DMS153 treated with DMSO at 0.1 percent for 48 hours (cell line): Measurements from ENCODE around the gene PYM1.

Experiments used
- DNase-seq: peaks from one replicate; lab custom pipeline; 2025; ENCODE audit not compliant: unreplicated experiment; lab: John Stamatoyannopoulos, UW

The PYM1 gene

DNA sequence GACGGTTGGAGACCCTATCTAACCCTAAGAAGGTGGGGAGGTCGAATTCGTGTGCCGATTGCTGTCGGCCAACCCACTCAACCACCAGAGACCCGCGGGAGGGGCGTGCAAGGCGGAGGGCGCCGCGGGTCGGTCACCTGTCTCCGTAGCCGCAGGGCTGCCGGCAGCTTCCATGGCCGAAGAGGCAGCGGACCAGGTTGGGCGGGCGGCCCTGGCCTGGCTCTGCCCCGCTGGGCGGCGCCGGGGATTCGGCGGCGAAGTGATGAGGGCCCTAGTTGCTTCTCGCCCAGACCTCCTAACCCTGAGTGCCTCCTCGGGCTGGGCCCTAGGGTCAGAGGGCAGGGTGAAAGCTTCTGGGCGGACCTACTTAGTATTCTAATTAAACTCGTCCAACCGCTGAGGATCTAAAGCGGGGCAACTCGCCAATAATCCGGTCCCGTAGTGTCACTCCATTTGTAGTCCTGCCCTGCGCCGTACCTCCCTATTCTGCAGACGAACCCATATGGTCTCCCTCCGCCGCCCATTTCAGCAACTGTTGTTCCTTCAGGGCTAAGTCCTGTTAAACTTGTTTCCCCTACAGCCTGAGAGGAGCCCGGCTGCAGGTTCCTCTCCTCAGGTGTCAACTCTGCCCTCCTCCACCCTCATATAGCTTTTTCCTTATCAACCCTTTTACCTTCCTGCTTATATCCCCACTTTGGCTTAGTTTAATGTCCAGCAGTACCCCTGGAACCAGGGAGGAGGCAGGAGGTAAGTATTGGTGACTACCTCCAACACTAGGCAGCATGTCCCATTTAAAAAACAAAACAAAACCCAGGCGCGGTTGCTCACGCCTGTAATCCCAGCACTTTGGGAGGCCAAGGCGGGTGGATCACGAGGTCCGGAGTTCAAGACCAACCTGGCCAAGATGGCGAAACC is at the start of gene PYM1:
TSS of gene PYM1 (minus strand) at position 307 of the 915 bp plus-strand sequence. CDS start at position 174, 133 bp downstream.
- DNase-seq, result peak; percentile 42

- peak; percentile 6 for DNase-seq
These were observed 46.6 kb upstream of the PYM1 start for GRCh38 chr12:55974308-55974730.

- DNase-seq, result peak; percentile 99
These were observed 46.1 kb upstream of the PYM1 start, which contains the start of gene RAB5B for GRCh38 chr12:55973599-55974307. TSS of gene RAB5B (plus strand) at chr12:55974078. CDS start at chr12:55986961, 12,883 bp downstream.

- no peak for DNase-seq
These were observed 45.4 kb upstream of the PYM1 start for GRCh38 chr12:55972911-55973598.

GRCh38 chr12:55972456-55972855 is 44.8 kb upstream of the PYM1 start:
- DNase-seq, result no peak

DNA sequence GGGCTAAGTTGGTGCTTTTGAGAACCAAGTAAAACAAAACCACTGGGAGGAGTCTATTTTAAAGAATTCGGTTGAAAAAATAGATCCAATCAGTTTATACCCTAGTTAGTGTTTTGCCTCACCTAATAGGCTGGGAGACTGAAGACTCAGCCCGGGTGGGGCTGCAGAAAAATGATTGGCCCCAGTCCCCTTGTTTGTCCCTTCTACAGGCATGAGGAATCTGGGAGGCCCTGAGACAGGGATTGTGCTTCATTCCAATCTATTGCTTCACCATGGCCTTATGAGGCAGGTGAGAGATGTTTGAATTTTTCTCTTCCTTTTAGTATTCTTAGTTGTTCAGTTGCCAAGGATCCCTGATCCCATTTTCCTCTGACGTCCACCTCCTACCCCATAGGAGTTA is 44.3 kb upstream of the PYM1 start:
- DNase-seq, result no peak

- no peak for DNase-seq
These were observed 43.1 kb upstream of the PYM1 start for GRCh38 chr12:55970775-55971174.

DNA sequence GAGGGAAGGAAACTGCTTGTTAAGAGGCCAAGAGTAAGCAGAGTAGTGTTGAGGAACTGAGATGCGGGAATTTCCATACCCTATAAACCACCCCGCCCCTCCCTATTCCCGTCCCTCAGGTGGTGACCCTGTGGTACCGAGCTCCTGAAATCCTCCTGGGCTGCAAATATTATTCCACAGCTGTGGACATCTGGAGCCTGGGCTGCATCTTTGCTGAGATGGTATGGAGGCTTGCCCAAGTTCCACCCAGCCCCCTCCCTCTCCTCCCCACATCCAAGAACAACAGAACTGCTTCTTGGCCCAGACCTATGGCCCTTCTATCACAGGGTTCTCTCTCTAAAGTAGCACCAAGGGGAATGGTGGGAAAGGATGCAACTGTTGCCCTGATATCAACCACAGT is 41.7 kb upstream of the PYM1 start:
- DNase-seq, result no peak

DNA sequence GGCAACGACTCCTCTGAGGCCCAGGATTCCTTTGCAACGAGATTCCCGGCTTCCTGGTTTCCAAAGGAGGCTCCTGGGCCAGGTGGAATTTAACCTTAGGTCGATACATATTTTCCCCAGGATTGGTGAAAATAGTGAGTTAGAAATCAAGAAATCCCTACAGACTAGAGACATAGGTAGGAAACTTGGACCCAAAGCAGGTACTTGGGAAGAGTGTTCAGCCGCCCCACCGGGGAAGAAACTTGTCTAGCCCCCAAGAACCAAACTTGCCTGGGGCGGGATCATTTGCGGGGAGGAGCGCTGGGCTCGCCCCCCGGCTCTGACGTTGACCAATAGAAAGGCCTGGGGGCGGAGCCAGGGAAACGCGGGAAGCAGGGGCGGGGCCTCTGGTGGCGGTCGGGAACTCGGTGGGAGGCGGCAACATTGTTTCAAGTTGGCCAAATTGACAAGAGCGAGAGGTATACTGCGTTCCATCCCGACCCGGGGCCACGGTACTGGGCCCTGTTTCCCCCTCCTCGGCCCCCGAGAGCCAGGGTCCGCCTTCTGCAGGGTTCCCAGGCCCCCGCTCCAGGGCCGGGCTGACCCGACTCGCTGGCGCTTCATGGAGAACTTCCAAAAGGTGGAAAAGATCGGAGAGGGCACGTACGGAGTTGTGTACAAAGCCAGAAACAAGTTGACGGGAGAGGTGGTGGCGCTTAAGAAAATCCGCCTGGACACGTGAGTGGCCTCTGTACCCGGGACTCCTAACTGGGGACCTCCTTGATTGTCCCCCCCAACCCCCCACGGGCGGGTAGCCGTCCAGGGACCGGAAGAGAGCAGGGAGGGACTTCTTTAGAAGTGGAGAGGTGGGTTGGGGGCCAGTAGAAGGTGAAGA is 39.0 kb upstream of the PYM1 start, which contains the start of gene CDK2:
TSS of gene CDK2 (plus strand) at position 423 of the 874 bp plus-strand sequence. CDS start at position 602, 179 bp downstream.
- peak; percentile 78 for DNase-seq

GRCh38 chr12:55965941-55966407 is 38.3 kb upstream of the PYM1 start, which contains the start of gene PMEL:
TSS of gene PMEL (minus strand) at chr12:55966042. CDS start at chr12:55966011, 31 bp downstream.
- DNase-seq, result no peak

GRCh38 chr12:55965240-55965639 is 37.5 kb upstream of the PYM1 start:
- no peak for DNase-seq

GRCh38 chr12:55963760-55964159 is 36.1 kb upstream of the PYM1 start:
- DNase-seq, result no peak

DNA sequence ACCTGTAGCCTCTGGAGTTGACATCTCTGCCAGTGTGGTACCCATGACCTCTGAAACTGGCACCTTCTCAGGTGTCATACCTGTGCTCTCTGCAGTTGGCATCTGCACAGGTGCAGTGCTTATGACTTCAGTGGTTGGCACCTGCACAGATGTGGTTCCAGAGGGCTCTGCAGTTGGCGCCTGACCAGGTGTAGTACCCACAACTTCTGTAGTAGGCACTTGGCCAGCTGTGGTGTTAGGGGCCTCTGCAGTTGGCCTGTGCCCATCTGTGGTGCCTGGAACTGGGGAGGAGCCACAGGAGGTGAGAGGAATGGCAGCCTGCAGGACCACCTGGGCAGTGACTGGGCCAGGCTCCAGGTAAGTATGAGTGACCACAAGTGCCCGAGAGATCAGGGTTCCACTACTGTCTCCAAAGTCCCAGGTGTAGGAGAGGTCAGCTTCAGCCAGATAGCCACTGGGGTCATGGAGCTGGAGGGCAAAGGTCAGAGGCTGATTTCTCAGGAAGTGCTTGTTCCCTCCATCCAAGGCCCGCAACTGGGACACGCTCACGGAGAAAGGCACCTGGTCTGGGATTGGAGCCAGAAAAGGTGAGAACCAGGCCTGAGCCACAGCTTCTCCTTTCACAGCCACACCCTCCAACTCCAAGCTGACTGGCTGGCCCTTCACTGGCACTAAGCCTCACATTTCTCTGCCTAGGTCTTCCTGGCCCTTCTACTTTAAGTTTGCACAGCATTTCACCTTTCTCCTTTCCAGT is 29.6 kb upstream of the PYM1 start:
- no peak for DNase-seq

DNA sequence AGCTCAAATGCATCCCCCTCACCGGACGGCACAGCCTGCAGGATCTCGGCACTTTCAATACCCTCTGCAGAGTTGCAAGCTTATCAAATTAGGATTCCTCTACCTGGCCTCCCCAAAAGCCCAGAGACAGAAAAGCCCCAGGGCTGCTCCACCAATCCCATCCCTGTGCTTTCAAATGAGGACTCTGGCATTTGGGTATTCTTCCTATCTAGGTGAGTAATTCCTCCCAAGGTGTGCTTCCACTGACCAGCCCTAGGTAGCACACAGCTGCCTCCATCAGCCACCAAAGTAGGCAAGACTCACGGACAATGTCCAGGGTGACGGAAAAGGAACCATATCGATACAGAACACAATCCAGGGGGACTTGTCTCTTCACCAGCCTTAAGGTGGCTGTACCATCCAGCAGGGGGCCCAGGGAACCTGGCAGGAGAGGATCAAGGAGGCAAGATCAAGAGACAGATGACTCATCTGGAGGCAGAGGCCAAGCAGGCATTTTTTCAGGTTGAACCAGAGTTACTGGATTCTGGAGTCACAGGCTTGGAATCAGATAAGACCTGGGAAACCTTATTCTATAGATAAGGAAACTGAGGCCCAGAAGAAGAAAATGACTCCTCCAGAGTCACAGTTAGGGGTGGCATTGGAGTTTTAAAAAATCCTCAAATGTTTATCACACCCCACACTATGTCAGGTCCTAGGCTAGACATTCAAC is 28.3 kb upstream of the PYM1 start:
- DNase-seq, result no peak

- DNase-seq, result no peak
These were observed 27.6 kb upstream of the PYM1 start for GRCh38 chr12:55955344-55955743.

DNA sequence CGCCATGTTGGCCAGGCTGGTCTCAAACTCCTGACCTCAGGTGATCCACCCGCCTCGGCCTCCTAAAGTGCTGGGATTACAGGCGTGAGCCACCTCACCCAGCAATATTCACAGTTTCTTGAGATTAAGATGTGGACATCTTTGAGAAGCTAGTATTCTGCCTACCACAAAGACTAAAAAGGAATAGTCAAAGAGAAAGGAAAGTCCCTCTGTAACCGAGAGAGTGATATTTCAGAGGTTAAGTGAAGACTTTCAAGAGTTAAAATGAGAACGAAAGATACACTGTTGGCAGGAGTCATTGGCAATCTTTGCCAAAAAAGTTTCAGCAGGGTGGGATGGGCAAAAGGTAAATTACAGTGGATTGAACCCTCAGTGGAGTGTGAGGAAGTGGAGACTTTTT is 18.9 kb upstream of the PYM1 start:
- DNase-seq, result no peak

DNA sequence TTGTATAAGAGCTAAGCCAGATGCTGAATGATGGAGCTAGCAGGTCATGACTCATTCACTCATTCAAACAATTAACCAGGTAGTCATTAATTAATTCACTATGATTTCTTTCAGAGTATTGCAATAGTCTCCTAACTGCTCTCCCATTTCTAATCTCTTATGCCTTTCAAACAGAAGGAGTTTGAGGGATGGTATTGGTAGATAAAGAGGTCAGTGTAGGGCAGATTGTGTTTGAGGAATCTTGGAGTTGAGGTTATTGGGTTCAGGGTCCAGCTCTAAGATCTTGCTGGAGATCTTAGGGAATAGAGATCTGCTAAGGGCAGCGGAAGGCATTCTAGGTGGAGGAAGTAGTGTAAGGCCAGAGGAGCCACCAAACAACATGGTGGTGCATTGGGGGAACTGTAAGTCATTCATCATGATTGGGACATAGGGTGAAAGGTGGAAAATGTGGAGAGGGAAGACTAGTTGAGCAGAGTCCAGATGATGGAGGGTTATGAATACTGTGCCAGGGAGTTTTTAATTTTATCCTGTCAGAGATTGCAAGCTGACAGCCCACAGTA is 15.0 kb upstream of the PYM1 start:
- DNase-seq, result no peak

DNA sequence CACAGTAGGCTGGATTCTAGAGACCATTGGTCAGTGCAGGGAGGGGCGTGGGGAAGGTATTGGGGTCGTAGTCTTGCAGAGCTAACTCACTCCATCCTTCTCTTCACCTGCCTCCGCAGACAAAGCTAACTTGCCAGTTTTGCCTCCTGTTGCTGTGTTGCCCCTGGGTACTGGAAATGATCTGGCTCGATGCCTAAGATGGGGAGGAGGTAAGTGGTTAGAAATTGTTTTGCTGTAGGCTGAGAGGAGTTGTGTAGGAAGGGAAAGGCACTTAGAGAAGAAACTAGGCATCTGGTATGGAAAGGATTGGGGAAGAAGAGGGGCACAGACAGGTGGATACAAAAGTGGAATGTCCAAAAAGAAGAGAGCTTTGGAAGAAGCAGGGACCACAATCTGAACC is 14.4 kb upstream of the PYM1 start:
- DNase-seq, result no peak
